GM12878 (cell line): ENCODE measurements around the gene PSMD3. TPM values are rescaled to one million over a fixed set of nuclear protein-coding genes. Genes with fewer than 3 reads are reported as not detected.
A peak's percentile ranks its signal among the peaks of the same experiment; 100 is the strongest.

ENCODE experiments used
- ATAC-seq: fragments of 200-7000 bp; cut with Tn5 transposase; 3 replicates; pipeline ENCODE4 v1.9.1; 2020; ENCODE audit warnings: mild to moderate bottlenecking, moderate library complexity
- BruUV-seq: library from RNA; stranded (reverse); fragments of 400-500 nt; replicated peaks from 2 replicates; lab custom pipeline; 2021; lab: Mats Ljungman, UMichigan
- CTCF ChIA-PET: fragments of 300-600 bp; sonication (Branson Sonifier 250); formaldehyde crosslinking; extraction: SDS; loops from one replicate; lab custom pipeline; 2021; ENCODE audit warnings: inconsistent platforms; lab: Yijun Ruan, JAX
- POLR2A ChIA-PET: fragments of 350-600 bp; formaldehyde crosslinking; extraction: SDS; loops from one replicate; lab custom pipeline; 2021; ENCODE audit warnings: inconsistent platforms; lab: Charles Lee
- RAD21 ChIA-PET: fragments of 300-600 bp; sonication (Branson Sonifier 250); formaldehyde crosslinking; loops from one replicate; lab custom pipeline; 2023; ENCODE audit warnings: antibody characterized with exemption; ENCODE audit not compliant: unreplicated experiment; lab: Charles Lee
- SMC1A ChIA-PET: fragments of 300-600 bp; sonication (Branson Sonifier 250); formaldehyde crosslinking; loops from one replicate; lab custom pipeline; 2023; ENCODE audit not compliant: unreplicated experiment, uncharacterized antibody; lab: Charles Lee
- DNase-seq: peaks from one replicate; pipeline ENCODE4 v3.0.0-alpha.2; 2011; ENCODE audit warnings: low read depth, low spot score
- FAIRE-seq: peaks from 3 replicates; lab custom pipeline; 2011; peaks lifted over from hg19 to GRCh38; lab: Jason Lieb, UNC
- H2AFZ ChIP-seq: 2 replicates; pipeline ENCODE4 v1.6.0; 2011; ENCODE audit warnings: low read depth, low read length, control low read depth; ENCODE audit not compliant: control insufficient read depth
- H3K27ac ChIP-seq: 2 replicates; pipeline ENCODE4 v1.5.1; 2011; ENCODE audit warnings: control low read depth; ENCODE audit not compliant: control insufficient read depth, insufficient read depth
- H3K27me3 ChIP-seq, 2 experiments: replicated peaks in 1 of 2; 2 replicates each; pipeline versions ENCODE4 v1.6.0 to v1.6.1; 2011; ENCODE audit warnings: low read length in 1 of 2; ENCODE audit not compliant: control insufficient read depth in 2 of 2, insufficient read depth in 2 of 2
- H3K36me3 ChIP-seq, 2 experiments: 2 replicates each; pipeline ENCODE4 v1.5.1; 2011; ENCODE audit warnings: low read length in 1 of 2; ENCODE audit not compliant: control insufficient read depth in 2 of 2, insufficient read depth in 2 of 2
- H3K4me1 ChIP-seq: 2 replicates; pipeline ENCODE4 v1.6.1; 2011; ENCODE audit warnings: mild to moderate bottlenecking, low read length, moderate library complexity, mixed read lengths; ENCODE audit not compliant: control insufficient read depth, insufficient read depth
- H3K4me2 ChIP-seq: 2 replicates; pipeline ENCODE4 v1.6.0; 2011; ENCODE audit warnings: control low read depth; ENCODE audit not compliant: control insufficient read depth, insufficient read depth
- H3K4me3 ChIP-seq: fragments of 200-600 bp; sonication (generic); 2 replicates; pipeline ENCODE4 v1.5.1; 2016
- H3K79me2 ChIP-seq: 2 replicates; pipeline ENCODE4 v1.6.0; 2011; ENCODE audit warnings: low read length; ENCODE audit not compliant: control insufficient read depth, insufficient read depth
- H3K9ac ChIP-seq: 2 replicates; pipeline ENCODE4 v1.8.0; 2011; ENCODE audit warnings: low read length, control low read depth, mixed read lengths; ENCODE audit not compliant: control insufficient read depth, insufficient read depth
- H3K9me3 ChIP-seq: replicated peaks from 3 replicates; pipeline ENCODE4 v1.5.1; 2011; ENCODE audit warnings: mild to moderate bottlenecking, low read length; ENCODE audit not compliant: control insufficient read depth, insufficient read depth
- H4K20me1 ChIP-seq: 2 replicates; pipeline ENCODE4 v1.6.0; 2011; ENCODE audit not compliant: control insufficient read depth, insufficient read depth
- FOS ChIP-seq: IDR thresholded peaks from 3 replicates; pipeline ENCODE4 v1.6.1; 2011; ENCODE audit warnings: borderline replicate concordance; ENCODE audit not compliant: insufficient read length; ENCODE audit errors: extremely low read depth
- FOXM1 ChIP-seq: IDR thresholded peaks from 2 replicates; pipeline ENCODE4 v1.6.1; 2012; ENCODE audit warnings: low read depth, mild to moderate bottlenecking, inconsistent platforms, low read length, moderate library complexity
- LARP7 ChIP-seq: fragments of 450-650 bp; IDR thresholded peaks from 2 replicates; pipeline ENCODE4 v1.6.1; 2017; ENCODE audit warnings: mild to moderate bottlenecking
- NRF1 ChIP-seq: conservative IDR thresholded peaks from 2 replicates; pipeline ENCODE4 v1.6.1; 2011; ENCODE audit warnings: mild to moderate bottlenecking, low read depth, low read length, improper control_type of control experiment
- PAX8 ChIP-seq: fragments of 450-650 bp; IDR thresholded peaks from 2 replicates; pipeline ENCODE4 v1.6.1; 2017; ENCODE audit warnings: mild to moderate bottlenecking, moderate library complexity
- RAD51 ChIP-seq: fragments of 450-650 bp; IDR thresholded peaks from 2 replicates; pipeline ENCODE4 v1.6.1; 2016; ENCODE audit warnings: moderate library complexity, mild to moderate bottlenecking, inconsistent platforms
- RCOR1 ChIP-seq: conservative IDR thresholded peaks from 2 replicates; pipeline ENCODE4 v1.6.1; 2012; ENCODE audit warnings: low read depth, low read length, improper control_type of control experiment
- WRNIP1 ChIP-seq: IDR thresholded peaks from 2 replicates; pipeline ENCODE4 v1.6.1; 2011; ENCODE audit warnings: low read depth, low read length, improper control_type of control experiment, borderline replicate concordance
- ZNF622 ChIP-seq: fragments of 450-650 bp; IDR thresholded peaks from 2 replicates; pipeline ENCODE4 v1.6.1; 2017; ENCODE audit warnings: mild to moderate bottlenecking, inconsistent platforms
- WGBS: methylation state at CpG from one replicate; pipeline ENCODE4 v1.1.6; 2016; ENCODE audit warnings: low lambda C conversion rate; ENCODE audit not compliant: insufficient replicate concordance, insufficient coverage; ENCODE audit errors: missing lambda C conversion rate; 5-methylcytosine and 5-hydroxymethylcytosine counted together
- in situ Hi-C: fragments of 300-500 bp; cut with MboI; formaldehyde crosslinking; loops from 9 replicates; pipeline ENCODE4 v1.14.3; 2018; ENCODE audit warnings: mixed read lengths
- intact Hi-C: fragments of 100-400 bp; cut with micrococcal nuclease; formaldehyde crosslinking; loops from one replicate; pipeline ENCODE4 v1.14.2; 2022; ENCODE audit not compliant: unreplicated experiment
- polyA plus RNA-seq, 11 experiments: library from polyadenylated mRNA; depleted of rRNA in 4 of 11; unstranded in 6 of 11; stranded (reverse) in 5 of 11; fragments of >200 nt; fragmentation: Nextera tagmentation in 4 of 11; fragmentation: Illumina TruSeq in 1 of 11; extraction: Ambion mirVana in 4 of 11; extraction: Trizol in 1 of 11; gene quantifications; 1 replicate in 1 of 11; 2 replicates in 10 of 11; pipeline versions ENCODE4 v1.2.1 to v1.2.3, GENCODE V29; 2011 to 2016; ENCODE audit warnings: inconsistent platforms in 2 of 11, missing spikeins in 2 of 11, low read depth in 1 of 11
- total RNA-seq, 4 experiments: library from RNA; depleted of rRNA in 3 of 4; stranded (reverse); fragments of >200 nt in 3 of 4; fragmentation: Illumina TruSeq in 1 of 4; extraction: Trizol in 1 of 4; gene quantifications; 2 replicates each; pipeline versions ENCODE4 v1.2.1 to v1.2.3, GENCODE V29; 2013 to 2021
- TF ChIP-seq, protein P1 (sequence below): fragments of 450-650 bp; IDR thresholded peaks from 2 replicates; pipeline ENCODE4 v1.6.1; 2017; ENCODE audit warnings: mild to moderate bottlenecking
- TF ChIP-seq, protein P2 (sequence below): fragments of 450-650 bp; formaldehyde crosslinking; IDR thresholded peaks from 2 replicates; pipeline ENCODE4 v1.4.0; 2020; ENCODE audit warnings: mild to moderate bottlenecking, moderate library complexity

The PSMD3 gene
- total and polyA plus RNA-seq, 10 of the 15 experiments (the other 5 are each of a cell fraction or from before 2014, with no cell fraction given): 2.2 to 192 (median 129) TPM

DNA sequence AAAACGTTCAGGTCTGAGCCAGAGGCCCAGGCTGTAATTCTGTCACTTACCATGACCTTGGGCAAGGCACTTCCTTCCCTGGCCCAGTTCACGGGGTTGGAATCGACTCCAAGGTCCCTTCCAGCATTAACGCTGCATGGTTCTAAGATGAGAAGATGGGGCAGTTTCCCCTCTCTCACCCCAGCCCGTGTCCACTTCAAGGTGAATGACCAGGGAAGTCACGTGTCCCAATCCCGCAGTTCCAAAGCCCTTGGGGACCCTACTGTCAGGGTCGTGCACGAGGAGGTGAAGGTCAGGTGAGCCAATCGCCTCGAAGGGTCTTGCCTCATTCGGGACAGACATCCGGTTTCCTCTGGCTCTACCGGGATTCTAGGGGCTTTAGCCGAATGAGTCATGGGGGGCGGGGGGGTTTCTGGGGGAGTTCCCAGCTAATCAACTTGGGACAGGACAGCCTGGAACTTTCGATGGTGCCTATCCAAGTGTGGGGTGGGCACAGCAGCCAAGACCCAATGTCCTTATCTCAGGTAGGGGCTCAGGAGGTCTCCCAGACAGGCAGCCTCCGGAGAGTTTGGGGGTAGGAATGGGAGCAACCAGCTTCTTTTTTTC lies 33.9 kb downstream of the PSMD3 start (continued):
- TF ChIP-seq ZNF622 (no peak), NRF1 (no peak), PAX8 (no peak)
- TF ChIP-seq, protein P1, sequence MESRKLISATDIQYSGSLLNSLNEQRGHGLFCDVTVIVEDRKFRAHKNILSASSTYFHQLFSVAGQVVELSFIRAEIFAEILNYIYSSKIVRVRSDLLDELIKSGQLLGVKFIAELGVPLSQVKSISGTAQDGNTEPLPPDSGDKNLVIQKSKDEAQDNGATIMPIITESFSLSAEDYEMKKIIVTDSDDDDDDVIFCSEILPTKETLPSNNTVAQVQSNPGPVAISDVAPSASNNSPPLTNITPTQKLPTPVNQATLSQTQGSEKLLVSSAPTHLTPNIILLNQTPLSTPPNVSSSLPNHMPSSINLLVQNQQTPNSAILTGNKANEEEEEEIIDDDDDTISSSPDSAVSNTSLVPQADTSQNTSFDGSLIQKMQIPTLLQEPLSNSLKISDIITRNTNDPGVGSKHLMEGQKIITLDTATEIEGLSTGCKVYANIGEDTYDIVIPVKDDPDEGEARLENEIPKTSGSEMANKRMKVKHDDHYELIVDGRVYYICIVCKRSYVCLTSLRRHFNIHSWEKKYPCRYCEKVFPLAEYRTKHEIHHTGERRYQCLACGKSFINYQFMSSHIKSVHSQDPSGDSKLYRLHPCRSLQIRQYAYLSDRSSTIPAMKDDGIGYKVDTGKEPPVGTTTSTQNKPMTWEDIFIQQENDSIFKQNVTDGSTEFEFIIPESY: no peak
- TF ChIP-seq, all 136 proteins: peak for 0

DNA sequence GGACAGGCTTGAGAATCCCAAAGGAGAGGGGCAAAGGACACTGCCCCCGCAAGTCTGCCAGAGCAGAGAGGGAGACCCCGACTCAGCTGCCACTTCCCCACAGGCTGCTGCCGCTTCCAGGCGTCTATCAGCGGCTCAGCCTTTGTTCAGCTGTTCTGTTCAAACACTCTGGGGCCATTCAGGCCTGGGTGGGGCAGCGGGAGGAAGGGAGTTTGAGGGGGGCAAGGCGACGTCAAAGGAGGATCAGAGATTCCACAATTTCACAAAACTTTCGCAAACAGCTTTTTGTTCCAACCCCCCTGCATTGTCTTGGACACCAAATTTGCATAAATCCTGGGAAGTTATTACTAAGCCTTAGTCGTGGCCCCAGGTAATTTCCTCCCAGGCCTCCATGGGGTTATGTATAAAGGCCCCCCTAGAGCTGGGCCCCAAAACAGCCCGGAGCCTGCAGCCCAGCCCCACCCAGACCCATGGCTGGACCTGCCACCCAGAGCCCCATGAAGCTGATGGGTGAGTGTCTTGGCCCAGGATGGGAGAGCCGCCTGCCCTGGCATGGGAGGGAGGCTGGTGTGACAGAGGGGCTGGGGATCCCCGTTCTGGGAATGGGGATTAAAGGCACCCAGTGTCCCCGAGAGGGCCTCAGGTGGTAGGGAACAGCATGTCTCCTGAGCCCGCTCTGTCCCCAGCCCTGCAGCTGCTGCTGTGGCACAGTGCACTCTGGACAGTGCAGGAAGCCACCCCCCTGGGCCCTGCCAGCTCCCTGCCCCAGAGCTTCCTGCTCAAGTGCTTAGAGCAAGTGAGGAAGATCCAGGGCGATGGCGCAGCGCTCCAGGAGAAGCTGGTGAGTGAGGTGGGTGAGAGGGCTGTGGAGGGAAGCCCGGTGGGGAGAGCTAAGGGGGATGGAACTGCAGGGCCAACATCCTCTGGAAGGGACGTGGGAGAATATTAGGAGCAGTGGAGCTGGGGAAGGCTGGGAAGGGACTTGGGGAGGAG lies 34.7 kb downstream of the PSMD3 start, which contains the start of gene CSF3:
TSS of gene CSF3 (plus strand) at position 436 of the 993 bp plus-strand sequence. CDS start at position 471, 35 bp downstream.
- no peaks in the 10 kb centered on the region for H3K79me2 ChIP-seq
- no peak for FAIRE-seq
- no peaks in the 10 kb centered on the region for H4K20me1 ChIP-seq
- H3K36me3 ChIP-seq: peaks cover 4 to 6% of the 10 kb centered on the region in 2 experiments; a peak in 2 of 4 replicates
- 51% methylated on average over 20 of the region's 20 CpGs for WGBS
- no peak within 1 kb of the TSS for H3K27ac ChIP-seq
- 0 out of 3 replicates have a peak, but pooled peaks have one; percentile 16 for ATAC-seq
- H2AFZ ChIP-seq: no peak within 1 kb of the TSS
- intact Hi-C loops (no loop called here), in situ Hi-C loops (loop anchor here (25.0 kb wide), 1 partner anchor 272 kb away; the partner anchor contains the start of gene CDC6)
- ChIA-PET RAD21 (interaction anchor here (0.7 to 5.4 kb wide), 8 partner anchors 59 to 153 kb away, joined by 3 to 52 read pairs (median 4); partner anchors contain the start of gene NR1D1), CTCF (interaction anchor here (0.5 to 5.9 kb wide), 21 partner anchors 8 to 276 kb away, joined by 3 to 58 read pairs (median 4); partner anchors contain the start of gene PSMD3), POLR2A (interaction anchor here (1.2 to 1.8 kb wide), 3 partner anchors 12 to 97 kb away, joined by 3 to 4 read pairs (median 4); no protein-coding TSS in a partner anchor), SMC1A (interaction anchor here (0.6 to 5.1 kb wide), 8 partner anchors 12 to 279 kb away, joined by 3 to 50 read pairs (median 4); no protein-coding TSS in a partner anchor)
- H3K9me3 ChIP-seq: no peaks in the 10 kb centered on the region
- H3K27me3 ChIP-seq: no peaks in the 10 kb centered on the region
- no peak within 1 kb of the TSS for H3K4me3 ChIP-seq
- no peak within 1 kb of the TSS; the same call in 1 of the 2 replicates for H3K9ac ChIP-seq
- H3K4me1 ChIP-seq: peaks cover 8% of the 10 kb centered on the region
- DNase-seq: no peak
- no TSS peak for BruUV-seq
- H3K4me2 ChIP-seq: 0 out of 2 replicates have a peak within 1 kb of the TSS, but pooled peaks have one; percentile 10
- TF ChIP-seq PAX8 (no peak), FOXM1 (no peak), LARP7 (no peak), FOS (no peak), WRNIP1 (no peak), RCOR1 (no peak), RAD51 (no peak)
- TF ChIP-seq, protein P1: no peak
- TF ChIP-seq, protein P2, sequence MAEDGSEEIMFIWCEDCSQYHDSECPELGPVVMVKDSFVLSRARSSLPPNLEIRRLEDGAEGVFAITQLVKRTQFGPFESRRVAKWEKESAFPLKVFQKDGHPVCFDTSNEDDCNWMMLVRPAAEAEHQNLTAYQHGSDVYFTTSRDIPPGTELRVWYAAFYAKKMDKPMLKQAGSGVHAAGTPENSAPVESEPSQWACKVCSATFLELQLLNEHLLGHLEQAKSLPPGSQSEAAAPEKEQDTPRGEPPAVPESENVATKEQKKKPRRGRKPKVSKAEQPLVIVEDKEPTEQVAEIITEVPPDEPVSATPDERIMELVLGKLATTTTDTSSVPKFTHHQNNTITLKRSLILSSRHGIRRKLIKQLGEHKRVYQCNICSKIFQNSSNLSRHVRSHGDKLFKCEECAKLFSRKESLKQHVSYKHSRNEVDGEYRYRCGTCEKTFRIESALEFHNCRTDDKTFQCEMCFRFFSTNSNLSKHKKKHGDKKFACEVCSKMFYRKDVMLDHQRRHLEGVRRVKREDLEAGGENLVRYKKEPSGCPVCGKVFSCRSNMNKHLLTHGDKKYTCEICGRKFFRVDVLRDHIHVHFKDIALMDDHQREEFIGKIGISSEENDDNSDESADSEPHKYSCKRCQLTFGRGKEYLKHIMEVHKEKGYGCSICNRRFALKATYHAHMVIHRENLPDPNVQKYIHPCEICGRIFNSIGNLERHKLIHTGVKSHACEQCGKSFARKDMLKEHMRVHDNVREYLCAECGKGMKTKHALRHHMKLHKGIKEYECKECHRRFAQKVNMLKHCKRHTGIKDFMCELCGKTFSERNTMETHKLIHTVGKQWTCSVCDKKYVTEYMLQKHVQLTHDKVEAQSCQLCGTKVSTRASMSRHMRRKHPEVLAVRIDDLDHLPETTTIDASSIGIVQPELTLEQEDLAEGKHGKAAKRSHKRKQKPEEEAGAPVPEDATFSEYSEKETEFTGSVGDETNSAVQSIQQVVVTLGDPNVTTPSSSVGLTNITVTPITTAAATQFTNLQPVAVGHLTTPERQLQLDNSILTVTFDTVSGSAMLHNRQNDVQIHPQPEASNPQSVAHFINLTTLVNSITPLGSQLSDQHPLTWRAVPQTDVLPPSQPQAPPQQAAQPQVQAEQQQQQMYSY: no peak
